Keratinocyte (primary cell): ENCODE results near the gene ZC3H13. TPM values are rescaled to one million over a fixed set of nuclear protein-coding genes. Genes with fewer than 3 reads are reported as not detected.

Experiments
- DNase-seq: peaks from one replicate; pipeline ENCODE4 v3.0.0-alpha.2; 2011; ENCODE audit warnings: low read depth, missing footprints, low spot score
- FAIRE-seq: peaks from 2 replicates; lab custom pipeline; 2011; peaks lifted over from hg19 to GRCh38; lab: Jason Lieb, UNC
- H2AFZ ChIP-seq: 2 replicates; pipeline ENCODE4 v1.6.0; 2012; ENCODE audit warnings: low read length, control low read depth, inconsistent platforms; ENCODE audit not compliant: control insufficient read depth
- H3K27ac ChIP-seq: 2 replicates; pipeline ENCODE4 v1.5.1; 2011; ENCODE audit warnings: low read length; ENCODE audit not compliant: control insufficient read depth, insufficient read depth
- H3K27me3 ChIP-seq: 3 replicates; pipeline ENCODE4 v1.6.0; 2011; ENCODE audit warnings: low read length; ENCODE audit not compliant: control insufficient read depth, insufficient read depth; ENCODE audit errors: extremely low read depth
- H3K36me3 ChIP-seq, 2 experiments: 2 replicates in 1 of 2; 3 replicates in 1 of 2; pipeline ENCODE4 v1.5.1; 2011; ENCODE audit warnings: low read length in 2 of 2, mild to moderate bottlenecking in 1 of 2; ENCODE audit not compliant: control insufficient read depth in 2 of 2, insufficient read depth in 2 of 2; ENCODE audit errors: extremely low read depth in 1 of 2
- H3K4me1 ChIP-seq: 3 replicates; pipeline ENCODE4 v1.5.1; 2011; ENCODE audit warnings: low read length; ENCODE audit not compliant: control insufficient read depth, insufficient read depth; ENCODE audit errors: extremely low read depth
- H3K4me2 ChIP-seq: 3 replicates; pipeline ENCODE4 v1.6.0; 2011; ENCODE audit warnings: low read depth, low read length; ENCODE audit not compliant: control insufficient read depth, insufficient read depth; ENCODE audit errors: extremely low read depth
- H3K4me3 ChIP-seq, 3 experiments: fragments of 200-600 bp in 1 of 3; sonication (generic) in 1 of 3; 2 replicates in 2 of 3; 3 replicates in 1 of 3; pipeline ENCODE4 v1.5.1; 2011 to 2016; ENCODE audit warnings: low read length in 3 of 3, mild to moderate bottlenecking in 3 of 3, control low read depth in 2 of 3, inconsistent platforms in 1 of 3, low read depth in 1 of 3, mixed read lengths in 1 of 3, mixed run types in 1 of 3, moderate library complexity in 1 of 3; ENCODE audit not compliant: control insufficient read depth in 2 of 3, insufficient read depth in 2 of 3; ENCODE audit errors: extremely low read depth in 1 of 3
- H3K79me2 ChIP-seq: 2 replicates; pipeline ENCODE4 v1.6.0; 2012; ENCODE audit warnings: low read length; ENCODE audit not compliant: control insufficient read depth, insufficient read depth
- H3K9ac ChIP-seq: 3 replicates; pipeline ENCODE4 v1.6.0; 2011; ENCODE audit warnings: low read length; ENCODE audit not compliant: control insufficient read depth, insufficient read depth; ENCODE audit errors: extremely low read depth
- H3K9me1 ChIP-seq: 3 replicates; pipeline ENCODE4 v1.6.0; 2011; ENCODE audit warnings: low read length; ENCODE audit not compliant: control insufficient read depth, insufficient read depth; ENCODE audit errors: extremely low read depth
- H3K9me3 ChIP-seq: 2 replicates; pipeline ENCODE4 v1.5.1; 2012; ENCODE audit warnings: low read depth, low read length; ENCODE audit not compliant: control insufficient read depth
- H4K20me1 ChIP-seq: 3 replicates; pipeline ENCODE4 v1.6.0; 2011; ENCODE audit warnings: low read length; ENCODE audit not compliant: control insufficient read depth, insufficient read depth; ENCODE audit errors: extremely low read depth
- CTCF ChIP-seq, 3 experiments: IDR thresholded peaks in 1 of 3; conservative IDR thresholded peaks in 1 of 3; optimal IDR thresholded peaks in 1 of 3; 2 replicates in 2 of 3; 3 replicates in 1 of 3; pipeline versions ENCODE3 to v1.5.1; 2011; ENCODE audit warnings: low read length in 3 of 3, mild to moderate bottlenecking in 3 of 3, moderate library complexity in 2 of 3, control low read depth in 1 of 3, inconsistent platforms in 1 of 3; ENCODE audit not compliant: insufficient read depth in 2 of 3; ENCODE audit errors: extremely low read depth in 1 of 3
- EZH2 ChIP-seq: IDR thresholded peaks from one replicate; pipeline ENCODE4 v1.6.1; 2012; ENCODE audit warnings: inconsistent platforms, mild to moderate bottlenecking, low read length, moderate library complexity
- dilution Hi-C: fragments of 300-500 bp; cut with MboI; formaldehyde crosslinking; loops from one replicate; pipeline ENCODE4 v1.7.0; 2020; ENCODE audit warnings: low sequenced_read_pairs; ENCODE audit not compliant: extremely low pct_ligation_motif_present
- polyA plus RNA-seq, 5 experiments: library from polyadenylated mRNA; depleted of rRNA in 3 of 5; stranded (reverse) in 3 of 5; stranded (forward) in 1 of 5; unstranded in 1 of 5; fragments of >200 nt; gene quantifications; 1 replicate in 1 of 5; 2 replicates in 3 of 5; 3 replicates in 1 of 5; pipeline versions ENCODE4 v1.2.1 to v1.2.3, GENCODE V29; 2011 to 2012; ENCODE audit warnings: missing spikeins in 2 of 5, low read depth in 1 of 5, low replicate concordance in 1 of 5

Gene ZC3H13
- polyA plus RNA-seq, 1 donor (not counting 4 experiments of a cell fraction or from before 2014, with no cell fraction given), result 10.6 TPM

GRCh38 chr13:46071590-46072249 lies 19.2 kb upstream of the ZC3H13 start:
- H3K79me2 ChIP-seq, result no peaks in the 10 kb centered on the region
- H3K9me1 ChIP-seq, result no peaks in the 10 kb centered on the region
- no peak overlapping the region for H3K9ac ChIP-seq
- H3K4me1 ChIP-seq, result no peaks in the 10 kb centered on the region
- DNase-seq (no peak), FAIRE-seq (no peak)
- no peak overlapping the region for H3K4me2 ChIP-seq
- no peak overlapping the region for H2AFZ ChIP-seq
- H3K9me3 ChIP-seq, result no peaks in the 10 kb centered on the region
- H3K36me3 ChIP-seq, result no peaks in the 10 kb centered on the region
- dilution Hi-C loops, result no loop called here
- TF ChIP-seq CTCF (optimal IDR thresholded peaks at IDR 0.05 in 1 of 3, IDR thresholded peaks at IDR 0.05 in 1 of 3, conservative IDR thresholded peaks at IDR 0.05 in 1 of 3; ENCODE audit: extremely low read depth in 1 of 3, insufficient read depth in 2 of 3, low read length in 3 of 3), result no peak
- no peak for TF ChIP-seq EZH2
- no peaks in the 10 kb centered on the region for H3K27me3 ChIP-seq
- H3K4me3 ChIP-seq, result no peak overlapping the region
- H4K20me1 ChIP-seq, result no peaks in the 10 kb centered on the region
- no peak overlapping the region for H3K27ac ChIP-seq

- Histone ChIP-seq H3K4me3 (no peak overlapping the region), H3K9me1 (no peaks in the 10 kb centered on the region), H3K27me3 (no peaks in the 10 kb centered on the region), H3K4me1 (peaks cover 18% of the 10 kb centered on the region), H2AFZ (no peak overlapping the region), H3K9ac (no peak overlapping the region), H3K79me2 (peaks cover 2% of the 10 kb centered on the region), H3K27ac (no peak overlapping the region), H4K20me1 (no peaks in the 10 kb centered on the region), H3K9me3 (no peaks in the 10 kb centered on the region), H3K36me3 (no peaks in the 10 kb centered on the region), H3K4me2 (no peak overlapping the region)
- DNase-seq (no peak), FAIRE-seq (no peak)
- TF ChIP-seq CTCF (optimal IDR thresholded peaks at IDR 0.05 in 1 of 3, IDR thresholded peaks at IDR 0.05 in 1 of 3, conservative IDR thresholded peaks at IDR 0.05 in 1 of 3; ENCODE audit: extremely low read depth in 1 of 3, insufficient read depth in 2 of 3, low read length in 3 of 3) (no peak), EZH2 (no peak)
- dilution Hi-C loops, result no loop called here
These were observed 10.7 kb upstream of the ZC3H13 start for GRCh38 chr13:46063292-46063691.
